Tibial nerve (tissue), 3 donors: Measurements from ENCODE around the gene ZP1.

ENCODE experiments used
- POLR2A ChIP-seq, 2 donors: fragments of 450-650 bp; IDR thresholded peaks; one replicate each; pipeline ENCODE4 v1.6.1; 2017; ENCODE audit warnings: antibody characterized with exemption in 2 of 2, mild to moderate bottlenecking in 2 of 2, moderate library complexity in 2 of 2
- TF ChIP-seq, protein P1 (sequence below), 5 experiments: fragments of 200-600 bp in 3 of 5; fragments of 450-650 bp in 2 of 5; sonication (generic) in 3 of 5; IDR thresholded peaks; one replicate each; pipeline ENCODE4 v1.5.1; 2016 to 2019; ENCODE audit warnings: antibody characterized with exemption in 5 of 5, mild to moderate bottlenecking in 3 of 5, moderate library complexity in 2 of 5

DNA sequence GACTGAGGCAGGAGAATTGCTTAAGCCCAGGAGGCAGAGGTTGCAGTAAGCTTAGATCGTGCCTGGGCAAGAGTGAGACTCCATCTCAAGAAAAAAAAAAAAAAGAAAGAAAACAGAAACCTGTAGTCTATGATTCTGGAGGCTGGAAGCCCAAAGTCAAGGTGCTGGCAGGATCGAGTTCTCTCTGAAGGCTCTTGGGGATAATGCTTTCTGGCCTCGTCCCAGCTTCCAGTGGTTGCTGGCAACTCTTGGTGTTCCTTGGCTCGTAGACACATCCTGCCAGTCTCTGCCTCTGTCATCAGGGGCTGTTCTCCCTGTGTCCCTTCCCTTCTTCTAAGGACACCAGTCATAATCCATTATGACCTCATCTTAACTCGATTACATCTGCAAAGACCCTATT is 42.2 kb upstream of the ZP1 start:
- no peak for TF ChIP-seq POLR2A (IDR thresholded peaks at IDR 0.05)
- TF ChIP-seq, protein P1, sequence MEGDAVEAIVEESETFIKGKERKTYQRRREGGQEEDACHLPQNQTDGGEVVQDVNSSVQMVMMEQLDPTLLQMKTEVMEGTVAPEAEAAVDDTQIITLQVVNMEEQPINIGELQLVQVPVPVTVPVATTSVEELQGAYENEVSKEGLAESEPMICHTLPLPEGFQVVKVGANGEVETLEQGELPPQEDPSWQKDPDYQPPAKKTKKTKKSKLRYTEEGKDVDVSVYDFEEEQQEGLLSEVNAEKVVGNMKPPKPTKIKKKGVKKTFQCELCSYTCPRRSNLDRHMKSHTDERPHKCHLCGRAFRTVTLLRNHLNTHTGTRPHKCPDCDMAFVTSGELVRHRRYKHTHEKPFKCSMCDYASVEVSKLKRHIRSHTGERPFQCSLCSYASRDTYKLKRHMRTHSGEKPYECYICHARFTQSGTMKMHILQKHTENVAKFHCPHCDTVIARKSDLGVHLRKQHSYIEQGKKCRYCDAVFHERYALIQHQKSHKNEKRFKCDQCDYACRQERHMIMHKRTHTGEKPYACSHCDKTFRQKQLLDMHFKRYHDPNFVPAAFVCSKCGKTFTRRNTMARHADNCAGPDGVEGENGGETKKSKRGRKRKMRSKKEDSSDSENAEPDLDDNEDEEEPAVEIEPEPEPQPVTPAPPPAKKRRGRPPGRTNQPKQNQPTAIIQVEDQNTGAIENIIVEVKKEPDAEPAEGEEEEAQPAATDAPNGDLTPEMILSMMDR (IDR thresholded peaks at IDR 0.05) = no peak
